ENCODE results near the gene KCNJ4.

Gene KCNJ4

DNA sequence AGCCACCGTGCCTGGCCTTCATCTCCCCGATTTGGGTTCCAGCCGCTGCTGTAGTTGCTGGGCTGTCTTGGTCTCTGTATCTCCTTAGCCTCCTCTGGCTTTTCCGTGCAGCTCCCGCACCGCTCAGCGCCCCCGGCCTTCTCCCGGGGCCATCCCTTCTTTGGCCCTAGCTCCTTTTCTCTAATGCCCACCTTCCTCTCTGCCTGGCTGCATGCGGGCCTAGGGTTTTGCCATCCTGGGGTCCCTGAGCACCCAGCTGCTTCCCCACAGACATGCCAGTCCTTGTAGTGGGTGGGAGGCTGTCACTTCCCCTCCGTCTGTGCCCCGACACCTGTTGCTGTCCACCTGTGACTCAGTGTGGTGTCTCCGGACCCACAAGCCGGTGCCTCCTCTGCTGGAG, 36.4 kb downstream of the KCNJ4 start:
- H3K27me3 Mint-ChIP-seq (ENCODE audit: low read depth, poor library complexity): peaks cover 5% of the 10 kb centered on the region
- TF ChIP-seq CTCF (IDR thresholded peaks at IDR 0.05): no peak
- no peaks in the 10 kb centered on the region for H3K36me3 Mint-ChIP-seq (ENCODE audit: low read depth)
- peak overlapping the region; percentile 93 for H3K27ac Mint-ChIP-seq
- no peak for DNase-seq
- peaks cover 36% of the 10 kb centered on the region for H3K4me1 Mint-ChIP-seq
- H3K9me3 Mint-ChIP-seq: no peaks in the 10 kb centered on the region
- no peak overlapping the region for H3K4me3 Mint-ChIP-seq

- H3K27me3 Mint-ChIP-seq (ENCODE audit: low read depth, poor library complexity): peaks cover 5% of the 10 kb centered on the region
- no peaks in the 10 kb centered on the region for H3K9me3 Mint-ChIP-seq
- peaks cover 32% of the 10 kb centered on the region for H3K4me1 Mint-ChIP-seq
- H3K4me3 Mint-ChIP-seq: no peak overlapping the region
- H3K27ac Mint-ChIP-seq: no peak overlapping the region
- DNase-seq: no peak
- TF ChIP-seq CTCF (IDR thresholded peaks at IDR 0.05): no peak
- no peaks in the 10 kb centered on the region for H3K36me3 Mint-ChIP-seq (ENCODE audit: low read depth)
Measured at GRCh38 chr22:38417252-38418060, 37.5 kb downstream of the KCNJ4 start.

GRCh38 chr22:38416621-38417251, 38.3 kb downstream of the KCNJ4 start:
- Mint-ChIP-seq H3K4me1 (peaks cover 29% of the 10 kb centered on the region), H3K9me3 (peaks cover 3% of the 10 kb centered on the region), H3K27me3 (ENCODE audit: low read depth, poor library complexity) (peaks cover 5% of the 10 kb centered on the region), H3K36me3 (ENCODE audit: low read depth) (no peaks in the 10 kb centered on the region), H3K4me3 (no peak overlapping the region), H3K27ac (no peak overlapping the region)
- no peak for DNase-seq
- no peak for TF ChIP-seq CTCF (IDR thresholded peaks at IDR 0.05)

GRCh38 chr22:38415561-38416321, 39.3 kb downstream of the KCNJ4 start:
- TF ChIP-seq CTCF (IDR thresholded peaks at IDR 0.05): no peak
- DNase-seq: no peak
- no peak overlapping the region for H3K4me3 Mint-ChIP-seq
- peaks cover 8% of the 10 kb centered on the region for H3K9me3 Mint-ChIP-seq
- no peak overlapping the region for H3K27ac Mint-ChIP-seq
- peaks cover 29% of the 10 kb centered on the region for H3K4me1 Mint-ChIP-seq
- H3K27me3 Mint-ChIP-seq (ENCODE audit: low read depth, poor library complexity): peaks cover 5% of the 10 kb centered on the region
- H3K36me3 Mint-ChIP-seq (ENCODE audit: low read depth): peaks cover 4% of the 10 kb centered on the region

GRCh38 chr22:38415046-38415445, 40.0 kb downstream of the KCNJ4 start:
- no peak overlapping the region for H3K27ac Mint-ChIP-seq
- H3K27me3 Mint-ChIP-seq (ENCODE audit: low read depth, poor library complexity): peaks cover 5% of the 10 kb centered on the region
- peaks cover 15% of the 10 kb centered on the region for H3K9me3 Mint-ChIP-seq
- no peak for DNase-seq
- peaks cover 4% of the 10 kb centered on the region for H3K36me3 Mint-ChIP-seq (ENCODE audit: low read depth)
- no peak overlapping the region for H3K4me3 Mint-ChIP-seq
- peaks cover 29% of the 10 kb centered on the region for H3K4me1 Mint-ChIP-seq
- no peak for TF ChIP-seq CTCF (IDR thresholded peaks at IDR 0.05)
